Measurements from ENCODE around the gene GFI1B.

GRCh38 chr9:132980157-132980556 lies 1.7 kb downstream of the GFI1B start:
- TF ChIP-seq CTCF (conservative IDR thresholded peaks at IDR 0.05), result no peak
- no peak for TF ChIP-seq ZFX (IDR thresholded peaks at IDR 0.05)
